Lung microvascular endothelial cell (primary cell): ENCODE data around the gene SLC16A1. TPM values are rescaled to one million over a fixed set of nuclear protein-coding genes. Genes with fewer than 3 reads are reported as not detected.
"Not testable (repeated sequence)": the region's sequence is repeated elsewhere in the genome, so short reads cannot be mapped to it uniquely, and the experiment has no call there.

Experiments
- DNase-seq, 2 donors: peaks; one replicate each; pipeline versions ENCODE4 v3.0.0 to v3.0.0-alpha.2; 2010; ENCODE audit warnings: low read depth in 2 of 2
- total RNA-seq: library from RNA; depleted of rRNA; stranded (reverse); fragments of >200 nt; gene quantifications from 2 replicates; pipeline ENCODE4 v1.2.1, GENCODE V29; 2014

SLC16A1 gene
- total RNA-seq, 1 donor from 2014 or later = 114 TPM

DNA sequence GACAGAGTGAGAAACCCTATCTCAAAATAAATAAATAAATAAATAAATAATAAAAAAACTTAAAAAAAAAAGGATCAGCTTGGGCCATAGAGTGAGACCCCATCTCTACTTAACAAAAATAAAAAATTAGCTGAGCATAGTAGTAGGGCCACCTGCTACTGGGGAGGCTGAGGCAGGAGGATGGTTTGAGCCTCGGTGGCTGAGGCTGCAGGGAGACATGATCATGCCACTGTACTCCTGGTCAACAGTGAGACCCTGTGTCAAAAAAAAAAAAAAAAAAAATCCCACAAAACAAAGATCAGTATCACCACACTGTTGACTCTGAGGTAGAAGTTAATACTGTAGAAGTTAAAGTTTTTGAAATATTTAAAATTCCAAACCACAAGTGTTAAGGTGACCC is 29.1 kb downstream of the SLC16A1 start:
- no peak for DNase-seq

DNA sequence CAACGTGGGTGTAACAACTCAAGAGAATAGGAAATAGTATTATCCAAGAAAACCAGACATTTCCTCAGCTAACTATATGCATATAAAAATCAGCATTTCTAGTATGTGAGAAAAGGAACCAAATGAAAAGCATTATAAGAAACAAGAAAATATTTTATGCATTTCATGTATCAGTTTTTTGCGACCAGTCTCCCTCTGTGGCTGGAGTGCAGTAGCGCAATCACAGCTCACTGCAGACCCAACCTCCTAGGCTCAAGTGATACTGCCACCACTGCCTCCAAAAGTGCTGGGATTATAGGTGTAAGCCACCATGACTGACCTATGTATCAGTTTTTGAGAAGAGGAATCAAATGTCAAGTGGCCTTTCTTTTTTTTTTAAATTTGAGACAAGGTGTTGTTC is 31.0 kb downstream of the SLC16A1 start:
- DNase-seq = peak in 1 of 2 donors; percentile 12

DNA sequence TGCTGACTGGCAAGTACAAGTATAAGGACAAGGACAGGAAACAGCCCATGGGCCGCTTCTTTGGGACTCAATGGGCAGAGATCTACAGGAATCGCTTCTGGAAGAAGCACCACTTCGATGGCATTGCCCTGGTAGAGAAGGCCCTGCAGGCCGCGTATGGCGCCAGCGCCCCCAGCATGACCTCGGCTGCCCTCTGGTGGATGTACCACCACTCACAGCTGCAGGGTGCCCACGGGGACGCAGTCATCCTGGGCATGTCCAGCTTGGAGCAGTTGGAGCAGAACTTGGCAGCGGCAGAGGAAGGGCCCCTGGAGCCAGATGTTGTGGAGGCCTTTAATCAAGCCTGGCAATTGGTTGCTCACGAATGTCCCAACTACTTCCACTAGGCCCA is 32.0 kb downstream of the SLC16A1 start:
- DNase-seq = no peak

DNA sequence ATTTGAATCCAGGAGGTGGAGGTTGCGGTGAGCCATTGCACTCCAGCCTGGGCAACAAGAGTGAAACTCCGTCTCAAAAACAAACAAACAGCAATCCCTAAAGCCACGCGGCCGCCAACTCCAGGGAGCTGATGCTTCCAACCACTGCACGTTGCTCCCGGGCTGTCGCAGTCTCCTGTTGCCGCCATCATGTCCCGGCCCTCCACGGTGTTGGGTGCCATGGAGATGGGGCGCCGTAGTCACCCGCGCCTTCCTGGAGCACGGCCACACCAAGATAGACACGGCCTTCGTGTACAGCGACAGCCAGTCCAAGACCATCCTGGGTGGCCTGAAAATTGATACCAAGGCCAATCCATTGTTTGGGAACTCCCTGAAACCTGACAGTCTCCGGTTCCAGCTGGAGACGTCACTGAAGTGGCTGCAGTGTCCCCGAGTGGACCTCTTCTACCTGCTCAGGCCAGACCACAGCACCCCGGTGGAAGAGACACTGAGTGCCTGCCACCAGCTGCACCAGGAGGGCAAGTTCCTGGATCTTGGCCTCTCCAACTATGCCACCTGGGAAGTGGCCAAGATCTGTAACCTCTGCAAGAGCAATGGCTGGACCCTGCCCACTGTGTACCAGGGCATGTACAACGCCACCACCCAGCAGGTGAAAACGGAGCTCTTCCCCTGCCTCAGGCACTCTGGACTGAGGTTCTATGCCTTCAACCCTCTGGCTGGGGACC is 32.6 kb downstream of the SLC16A1 start:
- no peak for DNase-seq

DNA sequence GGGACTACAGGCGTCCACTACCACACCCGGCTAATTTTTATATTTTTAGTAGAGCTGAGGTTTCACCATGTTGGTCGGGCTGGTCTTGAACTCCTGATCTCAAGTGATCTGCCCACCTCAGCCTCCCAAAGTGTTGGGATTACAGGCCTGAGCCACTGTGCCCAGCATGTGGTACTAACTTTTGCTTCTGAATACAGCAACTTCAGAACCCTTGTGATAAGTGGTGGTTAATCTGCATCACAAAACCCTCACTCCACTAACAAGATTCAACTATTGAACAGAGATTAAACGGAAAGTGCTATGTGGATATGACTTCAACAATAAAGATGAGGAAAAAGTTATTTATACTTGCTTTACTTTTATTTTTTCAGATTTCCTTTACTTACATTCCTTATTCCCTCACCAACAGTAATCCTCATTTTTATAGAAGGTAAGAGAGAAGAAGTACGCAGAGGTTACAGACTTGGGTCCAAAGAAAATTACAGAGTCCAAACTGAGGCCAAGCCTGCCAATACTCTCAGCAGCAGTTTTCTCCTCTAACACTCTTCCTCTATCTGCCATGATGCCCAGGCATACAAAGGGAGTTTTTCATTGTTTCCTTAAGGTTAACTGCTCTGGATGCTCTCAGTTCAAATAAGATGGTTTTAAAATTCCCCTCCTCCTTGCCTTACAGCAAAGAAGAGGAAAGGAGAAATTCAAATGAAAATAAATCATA is 44.3 kb downstream of the SLC16A1 start:
- DNase-seq = no peak

DNA sequence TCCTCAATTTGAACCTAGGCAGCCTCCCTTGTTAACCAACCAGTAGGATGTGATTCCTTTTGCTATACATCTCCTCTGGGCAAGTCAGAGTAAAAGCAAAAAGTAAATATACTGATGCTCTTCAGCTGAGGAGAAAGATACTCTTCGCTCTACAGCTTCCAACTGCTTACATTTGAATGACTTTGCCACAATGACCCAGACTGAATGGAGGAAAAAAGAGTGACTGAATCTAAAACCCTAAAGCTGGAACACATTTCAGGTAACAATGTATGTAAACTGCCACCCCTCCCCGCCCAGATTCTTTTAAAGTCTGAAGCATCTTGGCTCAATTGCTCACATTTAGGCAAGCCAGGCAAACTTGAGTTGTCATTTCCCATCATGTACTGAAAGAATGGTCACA is 46.1 kb downstream of the SLC16A1 start:
- DNase-seq = no peak

DNA sequence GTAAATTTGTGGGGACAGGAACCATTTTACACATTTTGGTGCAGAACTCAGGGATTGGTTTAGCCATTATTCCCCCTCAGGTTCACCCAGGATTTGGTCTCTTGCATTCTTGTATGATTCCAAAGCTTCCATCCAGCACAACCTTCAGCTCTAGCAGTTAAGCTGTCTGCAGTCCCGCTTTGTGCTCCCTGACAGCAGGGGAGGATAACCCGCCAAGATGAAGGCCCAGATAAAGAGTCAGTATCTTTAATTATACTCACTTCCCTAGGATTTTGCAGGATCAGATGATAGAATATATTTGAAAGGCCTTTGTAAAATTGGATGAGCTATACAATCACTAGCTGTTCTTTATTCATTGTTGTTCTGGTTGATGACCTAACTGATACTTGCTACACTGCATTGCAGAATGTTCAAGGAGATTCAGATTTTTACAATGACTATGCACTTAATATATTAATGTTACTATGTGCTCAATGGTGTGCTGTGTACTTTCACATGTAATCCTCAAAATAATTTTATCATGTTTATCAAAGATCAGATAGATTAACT is 49.8 kb downstream of the SLC16A1 start:
- no peak for DNase-seq

DNA sequence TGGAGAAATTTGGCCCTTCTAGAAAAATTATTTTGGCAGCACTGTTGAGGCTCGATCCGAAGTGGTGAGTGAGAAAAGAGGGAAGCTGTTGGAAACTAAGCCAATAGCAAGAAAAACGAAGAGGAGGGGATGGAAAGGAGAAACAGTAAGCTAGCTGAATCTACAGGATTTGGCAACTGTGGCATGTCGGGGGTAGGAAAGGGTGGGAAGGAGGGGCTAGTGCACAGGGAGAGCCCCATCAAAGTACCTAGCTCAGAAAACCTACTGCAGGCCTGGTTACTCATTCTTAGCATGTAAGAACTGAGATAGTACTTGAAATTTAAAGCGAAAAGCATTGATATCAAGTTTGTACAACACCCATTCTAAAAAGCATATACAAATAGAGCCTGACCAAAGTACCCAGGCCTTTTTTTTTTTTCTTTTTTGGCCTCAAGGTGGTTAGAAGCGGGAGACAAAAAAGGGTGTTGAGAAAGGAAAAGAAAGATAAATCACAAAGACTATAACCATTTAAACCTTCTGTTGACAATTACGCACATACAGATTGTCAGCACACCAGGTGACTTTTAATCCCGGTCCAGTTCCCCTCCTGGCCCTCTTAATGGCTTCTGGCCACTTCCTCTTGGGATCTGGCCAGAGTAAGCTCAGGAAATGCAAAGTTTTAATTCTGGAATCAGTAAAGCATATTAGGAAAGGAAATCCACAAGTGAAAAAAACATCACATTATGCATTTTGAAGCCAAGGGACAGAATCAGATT is 50.4 kb downstream of the SLC16A1 start:
- DNase-seq = peak; percentile 74 to 83

DNA sequence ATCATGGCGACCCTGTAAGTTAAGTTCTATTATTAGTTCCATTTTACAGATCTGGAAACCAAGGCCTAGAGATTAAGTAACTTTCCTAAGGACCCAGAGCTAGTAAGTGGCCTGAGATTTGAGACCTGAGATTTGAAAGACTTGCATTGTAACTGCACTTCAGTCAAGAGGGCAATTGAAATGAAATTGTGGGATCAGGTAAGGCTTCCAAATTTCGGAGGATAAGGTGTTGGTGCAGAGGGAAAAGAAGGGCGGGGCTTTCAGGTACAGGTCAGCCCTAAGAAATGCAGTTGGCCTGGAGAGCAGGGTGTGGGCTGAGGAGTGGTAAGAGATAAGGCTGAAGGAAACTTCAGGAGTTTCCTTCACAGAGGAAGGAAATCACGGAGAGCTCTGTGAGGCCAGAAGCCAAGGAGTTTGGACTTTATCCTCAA is 51.1 kb downstream of the SLC16A1 start:
- no peak for DNase-seq

DNA sequence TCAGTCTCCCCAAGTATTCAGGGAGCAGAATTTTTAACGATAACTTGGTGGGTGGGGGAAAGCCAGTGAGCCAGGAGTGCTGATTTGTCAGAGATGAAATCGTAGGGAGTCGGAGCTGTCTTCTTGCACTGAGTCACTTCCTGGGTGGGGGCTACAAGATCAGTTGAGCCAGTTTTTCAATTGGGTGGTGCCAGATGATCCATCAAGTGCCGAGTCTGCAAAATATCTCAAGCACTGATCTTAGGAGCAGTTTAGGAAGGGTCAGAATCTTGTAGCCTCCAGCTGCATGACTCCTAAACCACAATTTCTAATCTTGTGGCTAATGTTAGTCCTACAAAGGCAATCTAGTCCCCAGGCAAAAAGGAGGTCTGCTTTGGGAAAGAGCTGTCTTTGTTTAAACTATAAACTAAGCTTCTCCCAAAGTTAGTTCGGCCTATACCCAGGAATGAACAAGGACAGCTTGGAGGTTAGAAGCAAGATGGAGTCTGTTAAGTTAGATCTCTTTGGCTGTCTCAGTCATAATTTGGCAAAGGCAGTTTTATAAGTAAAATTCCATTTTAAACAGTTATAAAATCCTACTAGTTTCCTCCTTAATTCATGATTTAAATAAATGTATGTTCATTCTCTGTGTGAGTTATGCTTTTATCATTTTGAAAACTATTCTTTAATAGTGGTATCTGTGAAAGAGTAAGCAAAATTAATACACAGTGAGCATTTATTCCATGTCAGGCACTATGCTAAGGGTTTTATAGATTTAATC is 51.7 kb downstream of the SLC16A1 start:
- DNase-seq = peak in 1 of 2 donors; percentile 66

DNA sequence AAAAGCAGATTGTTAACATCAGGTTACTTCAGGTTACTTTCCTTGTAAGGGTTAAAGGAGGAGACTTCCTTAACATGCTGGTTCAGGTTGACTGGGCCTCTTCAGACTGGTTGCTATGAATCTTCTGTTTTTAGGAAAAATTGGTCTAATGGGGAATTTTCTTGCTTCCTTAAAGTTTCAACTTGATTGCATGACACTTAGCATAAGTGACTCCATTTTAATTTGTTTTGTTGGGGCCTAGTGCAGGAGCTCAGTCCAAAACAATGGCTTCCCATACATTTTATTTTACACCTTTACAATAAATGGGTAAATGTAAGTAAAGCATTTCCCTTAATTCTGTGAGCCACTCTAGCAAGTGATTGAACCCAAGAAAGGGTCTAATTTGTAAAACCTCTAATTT is 53.8 kb downstream of the SLC16A1 start:
- no peak for DNase-seq

DNA sequence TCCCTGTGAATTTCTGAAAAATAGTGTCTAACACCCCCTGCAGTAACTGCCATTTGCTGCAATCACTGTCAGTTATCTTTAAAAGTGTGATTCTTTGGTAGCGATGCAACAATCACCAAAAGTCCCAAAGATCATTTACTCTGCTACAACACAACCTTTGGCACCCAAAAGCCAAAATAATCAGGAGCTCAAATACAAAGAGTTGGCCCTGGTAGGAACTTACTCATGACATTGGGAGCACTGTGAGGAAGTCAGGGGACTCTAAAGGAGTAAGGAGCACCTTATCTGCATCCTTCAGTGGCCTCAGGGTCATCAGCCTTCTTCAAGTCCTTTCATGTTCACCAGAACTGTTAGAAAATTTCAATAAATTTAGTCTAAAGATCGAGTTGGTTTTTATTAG is 54.6 kb downstream of the SLC16A1 start:
- no peak for DNase-seq

DNA sequence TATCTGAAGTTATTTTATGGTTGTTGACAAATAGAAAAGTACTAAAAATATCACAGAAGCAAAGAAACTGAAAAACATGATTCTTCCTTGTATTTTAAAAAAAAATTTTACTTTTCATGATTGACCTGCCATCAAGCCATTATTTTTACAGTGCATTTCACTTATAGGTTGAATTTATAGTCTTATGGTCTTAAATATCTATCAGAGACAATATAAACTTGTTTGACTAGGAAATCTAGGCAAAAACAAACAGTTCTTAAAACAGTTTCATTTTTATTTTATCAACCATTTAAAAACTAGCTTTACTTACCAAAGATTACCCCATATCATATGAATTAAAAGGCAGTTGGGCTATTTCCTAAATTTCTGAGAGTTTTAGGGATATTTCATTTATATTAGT is 59.2 kb downstream of the SLC16A1 start:
- no peak for DNase-seq

DNA sequence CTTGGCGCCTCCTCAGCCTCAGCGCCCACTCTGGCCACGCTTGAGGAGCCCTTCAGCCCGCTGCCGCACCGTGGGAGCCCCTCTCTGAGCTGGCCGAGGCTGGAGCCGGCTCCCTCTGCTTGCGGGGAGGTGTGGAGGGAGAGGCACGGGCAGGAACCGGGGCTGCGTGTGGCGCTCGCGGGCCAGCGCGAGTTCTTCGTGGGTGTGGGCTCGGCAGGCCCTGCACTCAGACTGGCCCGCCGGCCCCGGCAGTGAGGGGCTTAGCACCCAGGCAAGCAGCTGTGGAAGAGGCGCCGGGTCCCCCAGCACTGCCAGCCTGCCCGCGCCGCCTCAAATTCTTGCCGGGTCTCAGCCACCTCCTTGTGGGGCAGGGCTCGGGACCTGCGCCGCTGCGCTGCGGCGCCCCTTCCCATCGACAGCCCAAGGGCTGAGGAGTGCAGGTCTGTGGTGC is 61.4 kb downstream of the SLC16A1 start:
- no peak for DNase-seq

DNA sequence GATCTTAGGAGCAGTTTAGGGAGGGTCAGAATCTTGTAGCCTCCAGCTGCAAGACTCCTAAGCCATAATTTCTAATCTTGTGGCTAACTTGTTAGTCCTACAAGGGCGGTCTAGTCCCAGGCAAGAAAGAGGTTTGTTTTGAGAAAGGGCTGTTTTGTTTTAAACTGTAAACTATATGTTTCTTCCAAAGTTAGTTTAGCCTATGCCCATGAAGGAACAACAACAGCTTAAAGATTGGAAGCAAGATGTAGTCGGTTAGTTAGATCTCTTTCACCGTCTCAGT is 62.0 kb downstream of the SLC16A1 start:
- DNase-seq = no peak

DNA sequence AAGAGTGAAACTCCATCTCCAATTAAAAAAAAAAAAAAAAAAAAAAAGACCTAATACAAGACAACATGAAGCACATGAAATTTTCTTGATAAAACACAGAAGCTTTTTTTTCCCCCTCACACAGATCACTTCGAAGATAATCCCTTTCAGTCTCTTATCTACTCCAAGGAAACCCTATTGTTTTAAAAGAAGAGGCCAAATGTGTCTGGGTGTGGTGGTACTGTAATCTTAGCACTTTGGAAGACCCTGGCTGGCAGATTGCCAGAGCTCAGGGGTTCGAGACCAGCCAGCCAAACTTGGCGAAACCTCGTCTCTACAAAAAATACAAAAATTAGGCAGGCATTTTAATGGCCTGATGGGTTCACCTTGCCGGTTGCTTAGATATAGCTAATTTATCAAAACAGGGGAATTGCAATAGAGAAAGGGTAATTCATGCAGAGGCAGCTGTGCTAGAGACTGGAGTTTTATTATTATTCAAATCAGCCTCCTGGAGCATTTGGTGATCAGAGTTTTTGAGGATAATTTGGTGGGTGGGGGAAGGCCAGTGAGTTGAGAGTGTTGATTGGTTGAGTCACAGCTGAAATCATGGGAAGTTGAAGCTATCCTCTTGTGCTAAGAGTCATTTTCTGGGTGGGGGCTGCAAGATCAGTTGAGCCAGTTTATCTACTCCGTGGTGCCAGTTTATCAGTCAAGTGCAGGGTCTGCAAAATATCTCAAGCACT is 62.5 kb downstream of the SLC16A1 start:
- no peak for DNase-seq

DNA sequence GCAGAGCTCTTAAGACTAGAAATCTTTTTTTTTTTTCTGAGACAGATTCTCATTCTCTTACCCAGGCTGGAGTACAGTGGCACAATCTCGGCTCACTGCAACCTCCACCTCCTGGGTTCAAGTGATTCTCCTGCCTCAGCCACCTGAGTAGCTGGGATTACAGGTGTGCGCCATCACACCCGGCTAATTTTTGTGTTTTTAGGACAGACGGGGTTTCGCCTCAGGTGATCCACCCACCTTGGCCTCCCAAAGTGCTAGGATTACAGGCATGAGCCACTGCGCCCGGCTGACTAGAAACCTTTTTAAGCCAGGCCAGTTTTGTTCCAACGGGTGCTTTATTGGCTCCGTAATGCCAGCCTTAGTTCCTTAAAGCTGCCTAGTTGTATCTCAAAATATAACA is 66.1 kb downstream of the SLC16A1 start:
- not testable (repeated sequence) for DNase-seq

DNA sequence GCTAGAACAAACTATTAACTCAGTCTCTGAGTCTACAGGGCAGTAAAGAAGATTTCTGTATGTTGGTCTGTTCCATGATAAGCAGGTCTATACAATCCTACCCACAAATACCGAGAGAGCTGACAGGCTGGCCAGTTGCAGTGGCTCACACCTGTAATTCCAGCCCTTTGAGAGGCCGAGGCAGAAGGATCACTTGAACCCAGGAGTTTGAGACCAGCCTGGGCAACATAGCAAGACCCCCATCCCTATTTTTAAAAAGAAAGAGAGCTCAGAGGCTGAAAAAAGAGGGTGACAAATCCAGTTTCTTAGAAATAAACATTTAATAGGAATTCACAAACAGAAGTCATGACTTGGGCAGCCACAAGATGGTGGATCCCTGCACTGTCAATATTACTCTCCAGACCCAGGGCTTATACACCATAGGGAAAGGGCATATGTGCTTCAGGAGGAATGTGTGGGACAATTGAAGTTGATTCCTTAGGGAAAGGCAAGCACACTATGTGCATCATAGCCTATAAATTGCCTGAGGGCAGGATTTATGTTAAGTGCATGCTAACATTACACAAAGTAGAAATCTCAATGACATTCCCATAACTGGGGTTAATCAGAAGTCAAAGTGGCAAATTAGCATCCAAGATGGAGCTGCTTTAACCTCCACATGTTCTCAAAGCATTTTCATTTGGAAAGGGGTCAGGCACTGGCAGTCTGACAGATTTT is 66.8 kb downstream of the SLC16A1 start:
- DNase-seq = no peak

DNA sequence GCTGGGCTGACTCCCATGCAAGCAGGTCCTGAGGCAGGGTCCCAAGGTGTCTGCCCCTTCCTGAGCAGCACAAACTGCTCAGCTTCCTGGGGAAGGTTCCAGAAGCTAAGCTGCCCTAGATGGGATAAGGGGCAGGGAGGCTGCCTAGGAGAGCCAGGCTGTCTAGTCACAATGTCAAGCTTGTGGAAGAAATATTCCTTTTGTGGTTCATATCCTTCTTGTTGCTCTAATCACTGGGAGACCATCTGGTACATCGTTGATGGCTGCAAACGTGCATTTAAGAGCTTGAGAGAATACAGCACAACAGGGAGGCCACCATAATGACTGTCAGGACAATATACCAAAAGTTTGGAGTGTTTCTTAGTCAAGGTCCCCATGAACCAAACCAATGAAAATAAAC is 67.4 kb downstream of the SLC16A1 start:
- no peak for DNase-seq

DNA sequence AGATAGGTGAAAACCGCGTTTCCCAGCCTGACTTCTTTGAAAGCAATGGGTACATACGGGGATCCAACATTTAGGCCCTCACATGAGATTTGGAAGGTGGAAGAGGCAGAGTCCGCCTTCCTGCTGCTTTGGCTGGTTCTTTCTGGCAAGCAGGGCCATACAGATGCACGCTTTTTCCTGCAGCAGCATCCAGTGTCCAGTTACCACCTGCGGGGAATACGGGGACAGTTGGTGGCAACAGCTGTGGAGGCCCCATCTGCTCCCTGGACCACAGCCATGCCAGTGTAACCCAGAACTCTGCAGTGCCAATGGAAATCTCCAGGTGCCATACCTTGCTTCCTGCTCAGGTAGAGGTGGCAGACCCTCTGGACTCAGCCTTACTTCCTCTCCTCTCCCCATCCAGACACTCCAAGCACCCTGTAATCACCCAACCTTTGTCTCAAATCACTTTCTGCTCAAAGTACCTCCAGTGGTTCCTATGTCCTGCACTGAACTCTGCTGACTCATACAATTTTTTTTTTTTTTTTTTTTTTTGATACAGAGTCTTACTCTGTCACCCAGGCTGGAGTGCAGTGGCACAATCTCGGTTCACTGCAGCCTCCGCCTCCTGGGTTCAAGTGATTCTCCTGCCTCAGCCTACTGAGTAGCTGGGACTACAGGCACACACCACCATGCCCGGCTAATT is 68.3 kb downstream of the SLC16A1 start:
- no peak for DNase-seq
